Measurements from ENCODE around the gene KIF12. TPM values are rescaled to one million over a fixed set of nuclear protein-coding genes. Genes with fewer than 3 reads are reported as not detected.

The KIF12 gene
- total and polyA plus RNA-seq, 2 of the 8 experiments (the other 6 are each of a cell fraction or from before 2014, with no cell fraction given), result 2.9 to 3.9 TPM

- TF ChIP-seq CTCF (IDR thresholded peaks at IDR 0.05; ENCODE audit: control extremely low read depth in 1 of 3, insufficient read depth in 1 of 3, low read depth in 1 of 3, low read length in 3 of 3) (no peak), CREB1 (IDR thresholded peaks at IDR 0.05) (no peak), JUN (IDR thresholded peaks at IDR 0.05; ENCODE audit: low read depth, low read length) (no peak), EZH2 (IDR thresholded peaks at IDR 0.05; ENCODE audit: low read depth, low read length, severe bottlenecking) (no peak), CTBP2 (IDR thresholded peaks at IDR 0.05; ENCODE audit: borderline replicate concordance, insufficient read depth, insufficient read length, low read length) (no peak), SP4 (IDR thresholded peaks at IDR 0.05; ENCODE audit: low read length) (no peak), RXRA (IDR thresholded peaks at IDR 0.05; ENCODE audit: insufficient read depth, low read depth, low read length) (no peak), SIRT6 (IDR thresholded peaks at IDR 0.05; ENCODE audit: low read length) (no peak), TCF12 (IDR thresholded peaks at IDR 0.05; ENCODE audit: low read depth, low read length) (no peak), YY1 (IDR thresholded peaks at IDR 0.05; ENCODE audit: low read depth, low read length) (no peak), HDAC6 (IDR thresholded peaks at IDR 0.05; ENCODE audit: low read depth, low read length) (no peak), TAF7 (optimal IDR thresholded peaks at IDR 0.05; ENCODE audit: borderline replicate concordance, low read depth, low read length) (no peak)
Observed at GRCh38 chr9:114087721-114088120, 11.4 kb downstream of the KIF12 start (continued).

Measured in H1 (cell line).